IPS-15b (cell line): ENCODE measurements around the gene CGB1.

ENCODE experiments used
- H3K27me3 ChIP-seq: one replicate; pipeline ENCODE4 v1.6.1; 2013; ENCODE audit warnings: low read length; ENCODE audit not compliant: control insufficient read depth, insufficient read depth
- H3K36me3 ChIP-seq: one replicate; pipeline ENCODE4 v1.6.1; 2013; ENCODE audit warnings: low read length; ENCODE audit not compliant: control insufficient read depth, insufficient read depth
- H3K4me1 ChIP-seq: one replicate; pipeline ENCODE4 v1.6.1; 2013; ENCODE audit warnings: mild to moderate bottlenecking, low read length; ENCODE audit not compliant: control insufficient read depth, insufficient read depth
- H3K4me3 ChIP-seq: one replicate; pipeline ENCODE4 v1.5.1; 2013; ENCODE audit warnings: low read depth, low read length
- H3K9ac ChIP-seq: one replicate; pipeline ENCODE4 v1.6.1; 2013; ENCODE audit warnings: low read depth, mild to moderate bottlenecking, low read length
- H3K9me3 ChIP-seq: one replicate; pipeline ENCODE4 v1.6.1; 2013; ENCODE audit warnings: mild to moderate bottlenecking, low read length; ENCODE audit not compliant: control insufficient read depth, insufficient read depth

Gene CGB1

GRCh38 chr19:48988286-48988685 is 48.4 kb downstream of the CGB1 start:
- Histone ChIP-seq H3K9me3 (no peaks in the 10 kb centered on the region), H3K27me3 (no peaks in the 10 kb centered on the region), H3K4me1 (no peaks in the 10 kb centered on the region), H3K9ac (no peak overlapping the region), H3K4me3 (no peak overlapping the region), H3K36me3 (peaks cover 43% of the 10 kb centered on the region)

- no peak overlapping the region for H3K9ac ChIP-seq
- no peaks in the 10 kb centered on the region for H3K4me1 ChIP-seq
- H3K9me3 ChIP-seq = no peaks in the 10 kb centered on the region
- H3K27me3 ChIP-seq = no peaks in the 10 kb centered on the region
- H3K36me3 ChIP-seq = peaks cover 45% of the 10 kb centered on the region
- no peak overlapping the region for H3K4me3 ChIP-seq
These were observed 49.4 kb downstream of the CGB1 start for GRCh38 chr19:48987323-48987722.

- H3K27me3 ChIP-seq = no peaks in the 10 kb centered on the region
- H3K4me1 ChIP-seq = no peaks in the 10 kb centered on the region
- no peak overlapping the region for H3K9ac ChIP-seq
- no peak overlapping the region for H3K4me3 ChIP-seq
- peaks cover 48% of the 10 kb centered on the region for H3K36me3 ChIP-seq
- no peaks in the 10 kb centered on the region for H3K9me3 ChIP-seq
These were observed 50.5 kb downstream of the CGB1 start for GRCh38 chr19:48986211-48986610.

GRCh38 chr19:48985711-48986110 is 51.0 kb downstream of the CGB1 start:
- Histone ChIP-seq H3K4me1 (no peaks in the 10 kb centered on the region), H3K9me3 (no peaks in the 10 kb centered on the region), H3K9ac (no peak overlapping the region), H3K27me3 (no peaks in the 10 kb centered on the region), H3K4me3 (no peak overlapping the region), H3K36me3 (peaks cover 43% of the 10 kb centered on the region)
